ENCODE data around the gene SAMD4A. TPM values are rescaled to one million over a fixed set of nuclear protein-coding genes. Genes with fewer than 3 reads are reported as not detected.

SAMD4A gene
- total RNA-seq, 1 experiment from 2014 or later: 9.6 TPM

- no peak overlapping the region for H3K27ac ChIP-seq (ENCODE audit: insufficient read length, low read depth, low read length)
- no peaks in the 10 kb centered on the region for H3K79me1 ChIP-seq (ENCODE audit: insufficient read depth, low read depth, low read length, poor library complexity, severe bottlenecking)
- Mint-ChIP-seq H3K4me3 (no peak overlapping the region), H3K27ac (no peak overlapping the region), H3K9me3 (peaks cover 0 to 4% of the 10 kb centered on the region in 2 experiments; a peak in 1 of 5 replicates), H3K4me1 (no peaks in the 10 kb centered on the region), H3K36me3 (ENCODE audit: insufficient read depth in 1 of 3, low read depth in 3 of 3) (no peaks in the 10 kb centered on the region; a peak in 1 of 7 replicates), H3K27me3 (ENCODE audit: low read depth) (peaks cover 7% of the 10 kb centered on the region)
- H3K4me2 ChIP-seq (ENCODE audit: insufficient read depth, insufficient read length, low read length): no peak overlapping the region
- no peak overlapping the region for H3T11ph ChIP-seq (ENCODE audit: low read length)
- H3K23ac ChIP-seq (ENCODE audit: insufficient read length, low read depth, low read length): no peak overlapping the region
- no peak overlapping the region for H3K4ac ChIP-seq (ENCODE audit: low read depth, low read length)
- H3K9me3 ChIP-seq (ENCODE audit: control insufficient read depth, low read depth, low read length): no peaks in the 10 kb centered on the region
- H3K23me2 ChIP-seq (ENCODE audit: insufficient read length, low read depth, low read length, poor library complexity, severe bottlenecking): no peaks in the 10 kb centered on the region
- H3K18ac ChIP-seq (ENCODE audit: insufficient read length, low read depth, low read length): no peak overlapping the region
- no peaks in the 10 kb centered on the region for H3K79me2 ChIP-seq (ENCODE audit: insufficient read depth, low read length)
- no peak overlapping the region for H4K5ac ChIP-seq (ENCODE audit: insufficient read length, low read depth, low read length)
- no peak overlapping the region for H2BK120ac ChIP-seq (ENCODE audit: low read depth, low read length, poor library complexity, severe bottlenecking)
- no peak overlapping the region for H3K14ac ChIP-seq (ENCODE audit: insufficient read depth, low read length)
- H2BK15ac ChIP-seq (ENCODE audit: low read depth, low read length): no peak overlapping the region
- H3K4me1 ChIP-seq (ENCODE audit: insufficient read depth, low read length): no peaks in the 10 kb centered on the region
- no peak for DNase-seq
- no peak overlapping the region for H2BK5ac ChIP-seq (ENCODE audit: insufficient read length, low read length)
- H2AFZ ChIP-seq (ENCODE audit: low read length): no peak overlapping the region
- H3K9ac ChIP-seq (ENCODE audit: extremely low read depth, insufficient read length, low read length): no peak overlapping the region
- H2BK12ac ChIP-seq (ENCODE audit: insufficient read length, low read depth, low read length): no peak overlapping the region
- no peak overlapping the region for H4K91ac ChIP-seq (ENCODE audit: insufficient read length, low read depth, low read length)
- no peak overlapping the region for H2BK20ac ChIP-seq (ENCODE audit: low read depth, low read length, poor library complexity, severe bottlenecking)
- H2AK5ac ChIP-seq (ENCODE audit: insufficient read length, low read length): no peak overlapping the region
- no peak for TF ChIP-seq CTCF (conservative IDR thresholded peaks at IDR 0.05)
- no peak overlapping the region for H3K56ac ChIP-seq (ENCODE audit: insufficient read length, low read depth, low read length)
- no peaks in the 10 kb centered on the region for H4K20me1 ChIP-seq (ENCODE audit: control insufficient read depth, insufficient read depth, insufficient read length)
- WGBS (ENCODE audit: extremely low coverage, insufficient read length, low lambda C conversion rate): no CpG with 5 or more reads among the region's 6 CpGs
- no peak overlapping the region for H4K8ac ChIP-seq (replicated peaks; ENCODE audit: insufficient read length, low read depth, low read length)
- no peaks in the 10 kb centered on the region for H3K27me3 ChIP-seq (ENCODE audit: insufficient read depth, low read length)
These were observed 245.7 kb downstream of the SAMD4A start for GRCh38 chr14:54812617-54813016.
